Osteoblast (primary cell): ENCODE measurements around the gene MAPK14. TPM values are rescaled to one million over a fixed set of nuclear protein-coding genes. Genes with fewer than 3 reads are reported as not detected.

Experiments
- DNase-seq: peaks from one replicate; pipeline ENCODE4 v3.0.0; 2011; ENCODE audit warnings: low spot score, mixed read lengths; ENCODE audit not compliant: insufficient read length; ENCODE audit errors: missing footprints
- H2AFZ ChIP-seq: 2 replicates; pipeline ENCODE4 v1.6.0; 2011; ENCODE audit warnings: mild to moderate bottlenecking, low read length
- H3K27ac ChIP-seq: 2 replicates; pipeline ENCODE4 v1.5.1; 2011; ENCODE audit warnings: mild to moderate bottlenecking, low read depth, low read length, moderate library complexity
- H3K27me3 ChIP-seq: 2 replicates; pipeline ENCODE4 v1.6.0; 2012; ENCODE audit warnings: mild to moderate bottlenecking, control low read depth, inconsistent platforms, low read length, moderate library complexity; ENCODE audit not compliant: insufficient read depth
- H3K36me3 ChIP-seq: 2 replicates; pipeline ENCODE4 v1.5.1; 2011; ENCODE audit warnings: mild to moderate bottlenecking, low read length, control low read depth, moderate library complexity; ENCODE audit not compliant: insufficient read depth
- H3K4me1 ChIP-seq: 2 replicates; pipeline ENCODE4 v1.5.1; 2011; ENCODE audit warnings: mild to moderate bottlenecking, low read length, control low read depth, moderate library complexity; ENCODE audit not compliant: insufficient read depth
- H3K4me2 ChIP-seq: 2 replicates; pipeline ENCODE4 v1.6.0; 2011; ENCODE audit warnings: mild to moderate bottlenecking, low read length; ENCODE audit not compliant: insufficient read depth
- H3K4me3 ChIP-seq: fragments of 200-600 bp; sonication (generic); 3 replicates; pipeline ENCODE4 v1.5.1; 2012; ENCODE audit warnings: mild to moderate bottlenecking, low read length, inconsistent platforms; ENCODE audit not compliant: insufficient read depth
- H3K79me2 ChIP-seq: 2 replicates; pipeline ENCODE4 v1.6.0; 2012; ENCODE audit warnings: mild to moderate bottlenecking, low read length, control low read depth, inconsistent platforms; ENCODE audit not compliant: insufficient read depth
- H3K9me3 ChIP-seq: 2 replicates; pipeline ENCODE4 v1.5.1; 2011; ENCODE audit warnings: low read depth, low read length, control low read depth
- H4K20me1 ChIP-seq: 2 replicates; pipeline ENCODE4 v1.6.0; 2012; ENCODE audit warnings: mild to moderate bottlenecking, low read length, control low read depth; ENCODE audit not compliant: insufficient read depth
- CTCF ChIP-seq: IDR thresholded peaks from 2 replicates; pipeline ENCODE4 v1.5.1; 2011; ENCODE audit warnings: mild to moderate bottlenecking, low read depth, low read length, moderate library complexity; ENCODE audit errors: extremely low read depth
- total RNA-seq: library from RNA; depleted of rRNA; stranded (reverse); fragments of >200 nt; gene quantifications from 2 replicates; pipeline ENCODE4 v1.2.3, GENCODE V29; 2012

The MAPK14 gene
- total RNA-seq, 1 donor: 90.5 TPM

GRCh38 chr6:36098253-36098919 is 70.8 kb downstream of the MAPK14 start:
- no peaks in the 10 kb centered on the region for H3K9me3 ChIP-seq
- no peak overlapping the region for H3K4me3 ChIP-seq
- no peaks in the 10 kb centered on the region for H3K27me3 ChIP-seq
- H3K27ac ChIP-seq: no peak overlapping the region
- no peak overlapping the region for H2AFZ ChIP-seq
- TF ChIP-seq CTCF: no peak
- H3K4me1 ChIP-seq: peaks cover 7% of the 10 kb centered on the region
- peaks cover 38% of the 10 kb centered on the region for H3K36me3 ChIP-seq
- DNase-seq: no peak
- peaks cover 2% of the 10 kb centered on the region for H3K79me2 ChIP-seq
- H4K20me1 ChIP-seq: no peaks in the 10 kb centered on the region
- H3K4me2 ChIP-seq: no peak overlapping the region

- H3K9me3 ChIP-seq: no peaks in the 10 kb centered on the region
These were observed 71.5 kb downstream of the MAPK14 start for GRCh38 chr6:36098920-36099647.

GRCh38 chr6:36099869-36100483 is 72.4 kb downstream of the MAPK14 start:
- no peak overlapping the region for H3K4me3 ChIP-seq
- H3K27ac ChIP-seq: no peak overlapping the region
- H3K9me3 ChIP-seq: no peaks in the 10 kb centered on the region
- no peak overlapping the region for H2AFZ ChIP-seq
- H3K4me1 ChIP-seq: peaks cover 2% of the 10 kb centered on the region
- TF ChIP-seq CTCF: no peak
- H4K20me1 ChIP-seq: peaks cover 3% of the 10 kb centered on the region
- no peak overlapping the region for H3K4me2 ChIP-seq
- peak; percentile 47 for DNase-seq
- H3K27me3 ChIP-seq: no peaks in the 10 kb centered on the region
- peaks cover 7% of the 10 kb centered on the region for H3K79me2 ChIP-seq
- H3K36me3 ChIP-seq: peaks cover 48% of the 10 kb centered on the region

More at GRCh38 chr6:36098920-36099647, 71.5 kb downstream of the MAPK14 start:
- peaks cover 7% of the 10 kb centered on the region for H3K79me2 ChIP-seq
- H3K4me3 ChIP-seq: no peak overlapping the region
- no peak for DNase-seq
- no peak for TF ChIP-seq CTCF
- no peaks in the 10 kb centered on the region for H4K20me1 ChIP-seq
- no peak overlapping the region for H3K4me2 ChIP-seq
- H3K27ac ChIP-seq: no peak overlapping the region
- H2AFZ ChIP-seq: no peak overlapping the region
- H3K4me1 ChIP-seq: peaks cover 7% of the 10 kb centered on the region
- H3K27me3 ChIP-seq: no peaks in the 10 kb centered on the region
- peaks cover 45% of the 10 kb centered on the region for H3K36me3 ChIP-seq

- Histone ChIP-seq H3K36me3 (peaks cover 47% of the 10 kb centered on the region), H3K4me2 (no peak overlapping the region), H3K4me3 (no peak overlapping the region), H3K27me3 (no peaks in the 10 kb centered on the region), H3K79me2 (peaks cover 5% of the 10 kb centered on the region), H2AFZ (no peak overlapping the region), H3K27ac (no peak overlapping the region), H3K9me3 (no peaks in the 10 kb centered on the region), H3K4me1 (no peaks in the 10 kb centered on the region), H4K20me1 (peaks cover 3% of the 10 kb centered on the region)
- no peak for DNase-seq
- TF ChIP-seq CTCF: no peak
These were observed 74.1 kb downstream of the MAPK14 start for GRCh38 chr6:36101691-36102090.
